Gastroesophageal sphincter (tissue), 4 donors: ENCODE data around the gene CACNB4. TPM values are rescaled to one million over a fixed set of nuclear protein-coding genes. Genes with fewer than 3 reads are reported as not detected.

ENCODE experiments used
- ATAC-seq: fragments of 150-250 bp; one replicate; pipeline ENCODE4 v1.9.1; 2016; ENCODE audit warnings: mild to moderate bottlenecking, moderate library complexity
- H3K27ac ChIP-seq, 4 donors: fragments of 200-600 bp; sonication (generic) in 3 of 4; 1 replicate in 3 of 4; 2 replicates in 1 of 4; pipeline ENCODE4 v1.5.1; 2016 to 2019
- H3K27me3 ChIP-seq: fragments of 200-600 bp; sonication (generic); one replicate; pipeline ENCODE4 v1.5.1; 2019
- H3K36me3 ChIP-seq, 2 donors: fragments of 200-600 bp; sonication (generic); one replicate each; pipeline ENCODE4 v1.5.1; 2019; ENCODE audit warnings: control low read depth in 1 of 2
- H3K4me1 ChIP-seq, 3 donors: fragments of 200-600 bp; sonication (generic); 1 replicate in 2 of 3; 2 replicates in 1 of 3; pipeline ENCODE4 v1.5.1; 2016 to 2019; ENCODE audit warnings: control low read depth in 2 of 3
- H3K4me3 ChIP-seq, 2 donors: fragments of 200-600 bp; sonication (generic); one replicate each; pipeline ENCODE4 v1.5.1; 2019; ENCODE audit warnings: mild to moderate bottlenecking in 1 of 2, moderate library complexity in 1 of 2
- H3K9me3 ChIP-seq, 3 donors: fragments of 200-600 bp; sonication (generic); one replicate each; pipeline ENCODE4 v1.5.1; 2017 to 2019; ENCODE audit warnings: control low read depth in 2 of 3
- EP300 ChIP-seq: sonication (generic); formaldehyde crosslinking; IDR thresholded peaks from one replicate; pipeline ENCODE4 v1.6.1; 2017; ENCODE audit warnings: antibody characterized with exemption, mild to moderate bottlenecking
- POLR2A ChIP-seq, 2 donors: fragments of 450-650 bp; IDR thresholded peaks; one replicate each; pipeline ENCODE4 v1.6.1; 2017; ENCODE audit warnings: antibody characterized with exemption in 2 of 2, mild to moderate bottlenecking in 2 of 2, moderate library complexity in 1 of 2
- POLR2AphosphoS5 ChIP-seq: sonication (generic); formaldehyde crosslinking; IDR thresholded peaks from one replicate; pipeline ENCODE4 v1.6.1; 2017; ENCODE audit warnings: antibody characterized with exemption
- WGBS, 2 donors: methylation state at CpG; one replicate each; pipeline ENCODE4 v1.1.5; 2018; ENCODE audit warnings: low coverage in 1 of 2; 5-methylcytosine and 5-hydroxymethylcytosine counted together
- total RNA-seq, 4 donors: library from RNA; depleted of rRNA; stranded (reverse); fragments of >200 nt; gene quantifications; one replicate each; pipeline ENCODE4 v1.1.0, GENCODE V29; 2016
- TF ChIP-seq, protein P1 (sequence below), 4 experiments: fragments of 200-600 bp in 2 of 4; fragments of 450-650 bp in 2 of 4; sonication (generic) in 1 of 4; IDR thresholded peaks; one replicate each; pipeline ENCODE4 v1.5.1; 2017 to 2019; ENCODE audit warnings: antibody characterized with exemption in 4 of 4, mild to moderate bottlenecking in 2 of 4, moderate library complexity in 2 of 4

The CACNB4 gene
- total RNA-seq, 4 donors from 2014 or later: 1.4 to 5.4 (median 1.9) TPM

DNA sequence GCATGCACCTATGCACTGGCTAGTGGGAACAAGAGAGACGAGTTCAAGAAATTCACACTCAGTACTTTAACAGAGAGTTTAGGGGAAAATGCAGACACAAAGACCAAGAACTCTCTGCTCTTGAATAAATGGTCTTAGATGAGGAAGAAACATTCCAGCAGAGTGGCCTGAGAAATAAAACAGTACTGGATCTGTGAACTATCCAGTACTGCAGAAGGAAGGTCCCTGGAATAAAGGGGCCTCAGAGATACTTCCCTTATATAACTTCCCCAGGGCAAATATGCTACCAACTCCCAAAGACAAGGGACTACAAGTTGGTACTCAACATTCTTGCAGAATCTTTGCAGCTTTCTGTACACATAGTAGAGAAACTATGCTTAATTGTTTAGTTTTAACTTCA is 199.7 kb downstream of the CACNB4 start:
- TF ChIP-seq POLR2AphosphoS5 (no peak), POLR2A (IDR thresholded peaks at IDR 0.05) (no peak), EP300 (no peak)
- TF ChIP-seq, protein P1, sequence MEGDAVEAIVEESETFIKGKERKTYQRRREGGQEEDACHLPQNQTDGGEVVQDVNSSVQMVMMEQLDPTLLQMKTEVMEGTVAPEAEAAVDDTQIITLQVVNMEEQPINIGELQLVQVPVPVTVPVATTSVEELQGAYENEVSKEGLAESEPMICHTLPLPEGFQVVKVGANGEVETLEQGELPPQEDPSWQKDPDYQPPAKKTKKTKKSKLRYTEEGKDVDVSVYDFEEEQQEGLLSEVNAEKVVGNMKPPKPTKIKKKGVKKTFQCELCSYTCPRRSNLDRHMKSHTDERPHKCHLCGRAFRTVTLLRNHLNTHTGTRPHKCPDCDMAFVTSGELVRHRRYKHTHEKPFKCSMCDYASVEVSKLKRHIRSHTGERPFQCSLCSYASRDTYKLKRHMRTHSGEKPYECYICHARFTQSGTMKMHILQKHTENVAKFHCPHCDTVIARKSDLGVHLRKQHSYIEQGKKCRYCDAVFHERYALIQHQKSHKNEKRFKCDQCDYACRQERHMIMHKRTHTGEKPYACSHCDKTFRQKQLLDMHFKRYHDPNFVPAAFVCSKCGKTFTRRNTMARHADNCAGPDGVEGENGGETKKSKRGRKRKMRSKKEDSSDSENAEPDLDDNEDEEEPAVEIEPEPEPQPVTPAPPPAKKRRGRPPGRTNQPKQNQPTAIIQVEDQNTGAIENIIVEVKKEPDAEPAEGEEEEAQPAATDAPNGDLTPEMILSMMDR (IDR thresholded peaks at IDR 0.05): no peak
- Histone ChIP-seq H3K4me1 (peaks cover 0 to 8% (median 5%) of the 10 kb centered on the region in 3 donors), H3K36me3 (no peaks in the 10 kb centered on the region), H3K27me3 (no peaks in the 10 kb centered on the region), H3K4me3 (no peak overlapping the region), H3K9me3 (peaks cover 0 to 6% (median 0%) of the 10 kb centered on the region in 3 donors), H3K27ac (no peak overlapping the region)
- no peak for ATAC-seq
- WGBS, 2 donors: 78% methylated on average over 1 of the region's 1 CpG; no CpG with 5 or more reads in 1 of the 2 donors

DNA sequence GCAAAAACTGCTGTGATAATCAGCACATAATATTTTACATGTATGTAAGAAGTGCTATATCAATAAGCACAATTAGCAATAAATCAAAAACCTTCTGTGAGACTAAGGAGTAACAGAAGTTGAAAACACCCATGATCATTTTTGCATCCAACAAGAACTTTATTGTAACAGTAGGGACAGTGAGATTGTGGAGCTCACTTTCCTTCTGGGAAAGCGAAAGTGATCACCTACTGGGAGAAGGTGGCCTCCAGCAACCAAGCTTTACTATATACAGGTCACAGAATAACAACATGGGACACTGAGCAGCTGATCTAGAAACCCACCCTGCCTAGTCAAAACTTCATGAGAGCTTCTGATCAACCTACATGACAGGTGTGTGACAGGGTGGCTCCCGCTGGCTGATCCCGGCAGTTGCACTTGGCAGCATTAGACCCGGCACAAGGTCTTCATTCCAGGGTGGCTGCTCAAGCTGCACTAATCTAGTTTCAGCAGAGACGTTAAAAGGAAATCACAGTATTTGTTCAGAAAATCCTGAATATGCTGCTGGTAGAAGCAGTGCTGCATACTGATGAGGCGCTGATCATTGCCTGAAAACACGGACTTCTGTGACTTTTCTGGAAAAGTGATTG is 207.2 kb downstream of the CACNB4 start:
- Histone ChIP-seq H3K27ac (no peak overlapping the region), H3K9me3 (peaks cover 0 to 6% (median 0%) of the 10 kb centered on the region in 3 donors), H3K4me3 (no peak overlapping the region), H3K27me3 (no peaks in the 10 kb centered on the region), H3K4me1 (no peaks in the 10 kb centered on the region), H3K36me3 (no peaks in the 10 kb centered on the region)
- ATAC-seq: no peak
- TF ChIP-seq EP300: no peak
- 59 to 65% methylated on average over 5 to 6 of the region's 7 CpGs for WGBS, 2 donors

DNA sequence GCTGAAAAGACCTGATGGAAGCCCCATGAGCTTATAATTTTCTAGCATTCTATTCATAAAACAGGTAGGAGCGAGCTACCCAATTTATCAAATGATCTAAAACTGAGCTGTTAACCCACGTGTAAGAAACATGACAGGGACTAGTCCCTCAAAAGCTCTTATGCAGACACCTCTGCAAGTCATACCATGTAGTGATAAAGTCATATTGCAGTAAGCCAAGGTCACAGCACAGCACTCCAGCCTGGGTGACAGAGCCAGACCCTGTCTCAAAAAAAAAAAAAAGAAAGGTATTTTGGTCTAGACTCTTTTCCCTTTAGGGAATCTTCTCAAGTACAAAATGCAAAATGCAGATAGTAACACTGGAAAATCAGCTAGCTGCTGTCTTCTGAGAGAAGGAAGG is 211.7 kb downstream of the CACNB4 start:
- ATAC-seq: no peak
- 76 to 82% methylated on average over 2 of the region's 2 CpGs for WGBS, 2 donors
- no peaks in the 10 kb centered on the region for H3K4me1 ChIP-seq
- H3K36me3 ChIP-seq: no peaks in the 10 kb centered on the region
- H3K27me3 ChIP-seq: no peaks in the 10 kb centered on the region
- no peak overlapping the region for H3K27ac ChIP-seq
- H3K9me3 ChIP-seq: no peaks in the 10 kb centered on the region
- TF ChIP-seq POLR2AphosphoS5 (no peak), EP300 (no peak), POLR2A (IDR thresholded peaks at IDR 0.05) (no peak)
- TF ChIP-seq, protein P1 (IDR thresholded peaks at IDR 0.05): no peak
- no peak overlapping the region for H3K4me3 ChIP-seq

DNA sequence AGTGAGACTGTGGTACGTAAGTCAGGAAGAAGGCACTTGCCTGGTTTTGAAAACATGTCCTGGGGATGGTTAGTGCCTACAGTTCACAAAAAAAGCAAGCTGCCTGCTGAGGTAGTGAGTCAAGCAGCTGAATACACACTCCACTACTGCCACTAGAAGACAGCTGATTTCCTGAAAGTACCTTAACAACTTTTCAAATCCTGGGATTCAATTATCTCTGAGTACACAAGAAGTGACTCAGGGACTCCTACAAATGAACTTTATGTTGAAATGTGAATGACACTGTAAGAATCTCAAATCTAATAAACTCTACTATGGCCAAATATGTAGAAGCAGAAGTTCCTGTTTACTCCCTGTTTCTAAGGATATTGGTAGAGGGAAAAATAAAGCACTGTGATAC is 212.6 kb downstream of the CACNB4 start:
- H3K27ac ChIP-seq: no peak overlapping the region
- ATAC-seq: no peak
- TF ChIP-seq POLR2A (IDR thresholded peaks at IDR 0.05): no peak
- TF ChIP-seq, protein P1 (IDR thresholded peaks at IDR 0.05): no peak

DNA sequence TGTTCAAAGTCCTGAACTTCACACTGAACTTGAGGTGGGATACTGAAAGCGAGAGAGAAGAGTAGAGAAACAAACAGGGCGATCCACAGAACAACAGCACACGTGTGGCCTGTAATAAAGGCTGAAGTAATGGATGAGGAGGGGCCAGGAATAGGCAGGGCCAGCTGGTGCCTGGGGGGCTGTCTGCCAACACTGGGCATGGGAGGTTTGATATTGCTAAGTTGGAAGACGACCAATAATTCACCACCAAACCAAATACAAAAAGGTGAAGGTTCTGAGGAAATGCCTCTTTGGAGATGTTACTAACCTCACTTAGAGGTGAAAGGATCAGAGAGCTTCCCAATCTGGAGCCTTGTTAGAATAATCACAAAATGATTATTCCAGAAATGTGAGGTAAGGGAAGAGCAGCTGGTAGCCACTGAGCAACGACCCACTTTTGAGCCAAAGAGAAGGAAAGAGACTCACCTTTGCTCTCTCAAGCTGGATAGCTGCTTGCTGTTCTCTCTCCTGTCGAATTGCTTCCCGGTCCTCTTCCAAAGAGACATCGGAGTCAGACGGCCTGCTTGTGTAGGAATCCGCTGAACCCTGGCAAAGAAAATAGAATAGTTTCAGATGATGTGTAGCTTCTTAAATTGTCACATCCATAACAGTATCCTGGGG is 215.9 kb downstream of the CACNB4 start:
- no peak for ATAC-seq
- TF ChIP-seq, protein P1 (IDR thresholded peaks at IDR 0.05): no peak
- no peak for TF ChIP-seq POLR2A (IDR thresholded peaks at IDR 0.05)
- TF ChIP-seq EP300: no peak
- no peak for TF ChIP-seq POLR2AphosphoS5
- 84 to 90% methylated on average over 5 to 10 of the region's 10 CpGs for WGBS, 2 donors
- Histone ChIP-seq H3K36me3 (no peaks in the 10 kb centered on the region), H3K27ac (no peak overlapping the region), H3K4me3 (no peak overlapping the region), H3K27me3 (no peaks in the 10 kb centered on the region), H3K4me1 (peaks cover 0 to 8% (median 0%) of the 10 kb centered on the region in 3 donors), H3K9me3 (no peaks in the 10 kb centered on the region)

More for the DNA sequence above, 212.6 kb downstream of the CACNB4 start:
- Histone ChIP-seq H3K36me3 (no peaks in the 10 kb centered on the region), H3K4me1 (no peaks in the 10 kb centered on the region), H3K27me3 (no peaks in the 10 kb centered on the region), H3K4me3 (no peak overlapping the region), H3K9me3 (no peaks in the 10 kb centered on the region)
- 67 to 100% methylated on average over 1 of the region's 1 CpG for WGBS, 2 donors
